Measurements from ENCODE around the gene CCDC102A. TPM values are rescaled to one million over a fixed set of nuclear protein-coding genes. Genes with fewer than 3 reads are reported as not detected.
A peak's percentile ranks its signal among the peaks of the same experiment; 100 is the strongest.

Gene CCDC102A
- polyA plus RNA-seq, 3 donors = not detected

DNA sequence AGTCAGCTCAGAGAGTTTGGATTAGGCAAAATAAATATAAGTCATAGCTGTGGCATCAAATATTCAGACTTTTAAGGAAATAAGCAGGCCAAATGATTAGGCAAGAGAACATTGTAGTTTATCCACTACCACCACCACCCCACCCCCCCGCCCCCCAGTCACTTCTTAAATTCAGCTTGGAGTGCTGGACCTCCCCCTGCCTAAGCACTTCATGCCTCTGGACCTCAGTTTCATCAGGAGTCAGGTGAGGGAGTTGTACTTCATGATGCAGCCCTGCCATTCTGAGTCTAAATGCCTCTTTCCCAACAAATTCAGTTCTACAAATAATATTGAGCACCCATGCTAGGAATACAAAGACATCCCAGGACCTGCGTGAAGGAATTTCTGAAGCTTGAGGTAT is 71.8 kb downstream of the CCDC102A start:
- Histone ChIP-seq H3K27me3 (ENCODE audit: control insufficient read depth in 2 of 2, insufficient read depth in 2 of 2, low read length in 2 of 2) (no peaks in the 10 kb centered on the region), H3K4me1 (ENCODE audit: control insufficient read depth in 1 of 2, insufficient read depth in 2 of 2, low read length in 2 of 2) (peaks cover 9 to 11% of the 10 kb centered on the region in 2 donors)
- H3K27ac Mint-ChIP-seq = no peak overlapping the region

GRCh38 chr16:57462978-57463362 is 73.4 kb downstream of the CCDC102A start:
- no peak for TF ChIP-seq CTCF (IDR thresholded peaks at IDR 0.05)
- peak overlapping the region; percentile 78 for H2AFZ ChIP-seq (ENCODE audit: insufficient read depth, low read depth, low read length, poor library complexity, severe bottlenecking)
- no peak for DNase-seq
- peaks cover 22% of the 10 kb centered on the region for H3K4me1 Mint-ChIP-seq
- peak overlapping the region; percentile 88 for H3K4me2 ChIP-seq (replicated peaks; ENCODE audit: extremely low read depth, low read length, poor library complexity, severe bottlenecking)
- peaks cover 9 to 11% of the 10 kb centered on the region in 2 donors for H3K4me1 ChIP-seq (ENCODE audit: control insufficient read depth in 1 of 2, insufficient read depth in 2 of 2, low read length in 2 of 2)
- peaks cover 60 to 65% of the 10 kb centered on the region in 2 donors for H3K36me3 ChIP-seq (replicated peaks in 1 of 2; ENCODE audit: control insufficient read depth in 1 of 2, insufficient read depth in 2 of 2, low read length in 2 of 2)
- H3K4me3 ChIP-seq (replicated peaks in 1 of 3; ENCODE audit: low read depth in 2 of 3, low read length in 3 of 3) = peak overlapping the region; percentile 53 to 85 (median 74)
- peak overlapping the region; percentile 70 to 99 (median 97) for H3K27ac Mint-ChIP-seq
- peaks cover 24% of the 10 kb centered on the region for H3K79me2 ChIP-seq (ENCODE audit: insufficient read depth, low read length)
- peaks cover 0 to 3% (median 3%) of the 10 kb centered on the region in 3 donors for H3K27me3 Mint-ChIP-seq (ENCODE audit: low read depth in 3 of 3)
- intact Hi-C loops (cut with micrococcal nuclease) = loop anchor here in 1 of 2 donors (2.0 to 10.0 kb wide), 2 partner anchors 16 to 272 kb away; partner anchors contain the start of genes CIAPIN1, COQ9 and KATNB1
- peak overlapping the region; percentile 99 for H3K4me3 Mint-ChIP-seq
- peaks cover 66% of the 10 kb centered on the region in 2 donors for H3K36me3 Mint-ChIP-seq
- H3K27me3 ChIP-seq (ENCODE audit: control insufficient read depth in 2 of 2, insufficient read depth in 2 of 2, low read length in 2 of 2) = no peaks in the 10 kb centered on the region
- H4K20me1 ChIP-seq (ENCODE audit: insufficient read depth, low read length) = peaks cover 13% of the 10 kb centered on the region
- 0% methylated on average over 3 of the region's 16 CpGs for WGBS (ENCODE audit: insufficient coverage)
- H3K27ac ChIP-seq (ENCODE audit: low read depth in 1 of 2, low read length in 2 of 2) = peak overlapping the region in 1 of 2 donors; percentile 80
- H3K9ac ChIP-seq (ENCODE audit: insufficient read depth, low read length, poor library complexity, severe bottlenecking) = peak overlapping the region; percentile 69
- no peaks in the 10 kb centered on the region for H3K9me3 ChIP-seq (replicated peaks in 1 of 2; ENCODE audit: control insufficient read depth in 1 of 2, insufficient read depth in 1 of 2, low read length in 2 of 2)
- H3K9me3 Mint-ChIP-seq = no peaks in the 10 kb centered on the region

More for the DNA sequence above, 71.8 kb downstream of the CCDC102A start:
- Histone ChIP-seq H4K20me1 (ENCODE audit: insufficient read depth, low read length) (peaks cover 17% of the 10 kb centered on the region), H3K4me3 (replicated peaks in 1 of 3; ENCODE audit: low read depth in 2 of 3, low read length in 3 of 3) (no peak overlapping the region), H3K9ac (ENCODE audit: insufficient read depth, low read length, poor library complexity, severe bottlenecking) (no peak overlapping the region), H3K4me2 (replicated peaks; ENCODE audit: extremely low read depth, low read length, poor library complexity, severe bottlenecking) (no peak overlapping the region), H2AFZ (ENCODE audit: insufficient read depth, low read depth, low read length, poor library complexity, severe bottlenecking) (no peak overlapping the region), H3K79me2 (ENCODE audit: insufficient read depth, low read length) (peaks cover 24% of the 10 kb centered on the region), H3K27ac (ENCODE audit: low read depth in 1 of 2, low read length in 2 of 2) (no peak overlapping the region), H3K36me3 (replicated peaks in 1 of 2; ENCODE audit: control insufficient read depth in 1 of 2, insufficient read depth in 2 of 2, low read length in 2 of 2) (peaks cover 60 to 65% of the 10 kb centered on the region in 2 donors), H3K9me3 (replicated peaks in 1 of 2; ENCODE audit: control insufficient read depth in 1 of 2, insufficient read depth in 1 of 2, low read length in 2 of 2) (no peaks in the 10 kb centered on the region)
- H3K27me3 Mint-ChIP-seq (ENCODE audit: low read depth in 3 of 3) = peaks cover 0 to 3% (median 2%) of the 10 kb centered on the region in 3 donors
- H3K9me3 Mint-ChIP-seq = no peaks in the 10 kb centered on the region
- no peak overlapping the region for H3K4me3 Mint-ChIP-seq
- no peak for TF ChIP-seq CTCF (IDR thresholded peaks at IDR 0.05)
- no peak for DNase-seq
- intact Hi-C loops (cut with micrococcal nuclease) = loop anchor here in 1 of 2 donors (10.0 kb wide), 1 partner anchor 270 kb away; the partner anchor contains the start of gene KATNB1
- peaks cover 67 to 69% of the 10 kb centered on the region in 2 donors for H3K36me3 Mint-ChIP-seq
- no CpG with 5 or more reads among the region's 2 CpGs for WGBS (ENCODE audit: insufficient coverage)
- H3K4me1 Mint-ChIP-seq = peaks cover 22% of the 10 kb centered on the region
